DOHH2 (cell line): Measurements from ENCODE around the gene SARS1.

Experiments
- CTCF ChIP-seq: fragments of 200-600 bp; sonication (generic); IDR thresholded peaks from one replicate; pipeline ENCODE4 v1.5.1; 2014; ENCODE audit warnings: antibody characterized with exemption, mild to moderate bottlenecking, low read depth, low read length; ENCODE audit not compliant: poor library complexity, severe bottlenecking
- EZH2phosphoT487 ChIP-seq: fragments of 200-600 bp; sonication (generic); IDR thresholded peaks from 2 replicates; pipeline ENCODE4 v1.6.1; 2017; ENCODE audit warnings: borderline replicate concordance, mild to moderate bottlenecking, antibody characterized with exemption, low read length, moderate library complexity, mixed read lengths

- TF ChIP-seq CTCF (no peak), EZH2phosphoT487 (no peak)
These were observed 25.5 kb upstream of the SARS1 start for GRCh38 chr1:109188200-109188599.
